OCI-LY3 (cell line): Measurements from ENCODE around the gene SLC39A5.
A peak's percentile ranks its signal among the peaks of the same experiment; 100 is the strongest.

Experiments
- H2AFZ ChIP-seq: fragments of 200-600, 300-600 bp; shearing (Covaris generic); 2 replicates; pipeline ENCODE4 v1.6.0; 2014; ENCODE audit warnings: antibody characterized with exemption, low read depth, low read length
- H3K27ac ChIP-seq: fragments of 200-600, 300-600 bp; sonication (generic); 2 replicates; pipeline ENCODE4 v1.5.1; 2014; ENCODE audit warnings: mild to moderate bottlenecking, low read length, moderate library complexity, mixed read lengths
- H3K27me3 ChIP-seq: fragments of 200-600, 300-600 bp; sonication (generic); 2 replicates; pipeline ENCODE4 v1.6.1; 2014; ENCODE audit warnings: low read depth, low read length, mixed read lengths
- H3K36me3 ChIP-seq: fragments of 200-600, 300-600 bp; sonication (generic); replicated peaks from 2 replicates; pipeline ENCODE3; 2014; ENCODE audit warnings: low read depth, low read length, mixed read lengths
- H3K4me1 ChIP-seq: fragments of 300-600, 200-600 bp; sonication (generic); 2 replicates; pipeline ENCODE4 v1.6.1; 2014; ENCODE audit warnings: low read length, mixed read lengths
- H3K4me2 ChIP-seq: fragments of 200-600, 300-600 bp; sonication (generic); 2 replicates; pipeline ENCODE4 v1.6.1; 2014; ENCODE audit warnings: low read length, mixed read lengths
- H3K4me3 ChIP-seq: fragments of 300-600, 200-600 bp; sonication (generic); 2 replicates; pipeline ENCODE4 v1.5.1; 2014; ENCODE audit warnings: antibody characterized with exemption, mild to moderate bottlenecking, low read length, moderate library complexity
- H3K79me2 ChIP-seq: fragments of 300-600, 200-600 bp; shearing (Covaris generic); 2 replicates; pipeline ENCODE4 v1.6.1; 2014; ENCODE audit warnings: mild to moderate bottlenecking, low read length, mixed read lengths
- H3K9ac ChIP-seq: fragments of 300-600, 200-600 bp; shearing (Covaris generic); 2 replicates; pipeline ENCODE4 v1.6.0; 2014; ENCODE audit warnings: mild to moderate bottlenecking, low read length, moderate library complexity
- H3K9me3 ChIP-seq: fragments of 200-600, 300-600 bp; shearing (Covaris generic); 2 replicates; pipeline ENCODE4 v1.6.1; 2014; ENCODE audit warnings: low read length, mixed read lengths; ENCODE audit not compliant: insufficient read depth
- H4K20me1 ChIP-seq: fragments of 200-600, 300-600 bp; sonication (generic); 2 replicates; pipeline ENCODE4 v1.6.1; 2016; ENCODE audit warnings: low read length, mixed read lengths; ENCODE audit not compliant: insufficient read depth
- EZH2phosphoT487 ChIP-seq: fragments of 200-600 bp; shearing (Covaris generic); IDR thresholded peaks from 2 replicates; pipeline ENCODE4 v1.6.1; 2018; ENCODE audit warnings: antibody characterized with exemption, mixed run types, low read depth
- TF ChIP-seq, protein P1 (sequence below): fragments of 200-600, 300-600 bp; sonication (generic); IDR thresholded peaks from 2 replicates; pipeline ENCODE4 v1.5.1; 2014; ENCODE audit warnings: antibody characterized with exemption, low read length, low read depth

The SLC39A5 gene, protein sequence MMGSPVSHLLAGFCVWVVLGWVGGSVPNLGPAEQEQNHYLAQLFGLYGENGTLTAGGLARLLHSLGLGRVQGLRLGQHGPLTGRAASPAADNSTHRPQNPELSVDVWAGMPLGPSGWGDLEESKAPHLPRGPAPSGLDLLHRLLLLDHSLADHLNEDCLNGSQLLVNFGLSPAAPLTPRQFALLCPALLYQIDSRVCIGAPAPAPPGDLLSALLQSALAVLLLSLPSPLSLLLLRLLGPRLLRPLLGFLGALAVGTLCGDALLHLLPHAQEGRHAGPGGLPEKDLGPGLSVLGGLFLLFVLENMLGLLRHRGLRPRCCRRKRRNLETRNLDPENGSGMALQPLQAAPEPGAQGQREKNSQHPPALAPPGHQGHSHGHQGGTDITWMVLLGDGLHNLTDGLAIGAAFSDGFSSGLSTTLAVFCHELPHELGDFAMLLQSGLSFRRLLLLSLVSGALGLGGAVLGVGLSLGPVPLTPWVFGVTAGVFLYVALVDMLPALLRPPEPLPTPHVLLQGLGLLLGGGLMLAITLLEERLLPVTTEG

DNA sequence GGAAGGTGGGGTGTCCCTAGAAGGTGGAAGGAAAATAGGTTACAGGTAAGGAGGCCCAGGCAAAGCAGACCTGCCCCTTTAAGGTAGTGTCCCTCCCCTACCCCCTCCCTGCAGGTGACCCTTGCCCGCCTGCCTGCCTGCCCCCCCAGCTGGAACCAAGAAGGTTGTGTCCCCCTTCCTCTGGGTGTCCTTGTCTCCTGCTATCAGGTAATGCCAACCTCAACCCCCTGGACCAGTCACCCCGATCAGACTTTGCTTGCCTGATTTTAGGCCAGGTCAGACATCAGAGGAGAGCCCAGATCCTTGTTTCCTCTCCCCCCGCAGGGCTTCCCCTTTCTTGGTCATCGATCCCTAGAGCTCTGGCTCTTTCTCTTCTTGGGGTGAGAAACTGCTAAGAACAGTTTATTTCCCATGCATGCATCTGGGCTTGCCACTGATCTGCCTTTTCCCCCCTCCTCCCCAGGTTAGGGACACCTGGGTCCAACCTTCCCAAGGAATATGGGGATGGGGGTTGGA, at the start of gene SLC39A5:
SLC39A5 (plus strand) TSS at position 136 of the 516 bp plus-strand sequence. CDS start 1,224 bp downstream, outside the sequence.
- Histone ChIP-seq H3K4me3 (no peak within 1 kb of the TSS), H3K9ac (no peak within 1 kb of the TSS), H3K27me3 (no peaks in the 10 kb centered on the region), H3K27ac (no peak within 1 kb of the TSS), H2AFZ (no peak within 1 kb of the TSS), H3K36me3 (no peaks in the 10 kb centered on the region), H3K9me3 (no peaks in the 10 kb centered on the region), H4K20me1 (no peaks in the 10 kb centered on the region), H3K4me2 (no peak within 1 kb of the TSS), H3K4me1 (peaks cover 7% of the 10 kb centered on the region; the same call in 1 of the 2 replicates), H3K79me2 (peaks cover 4% of the 10 kb centered on the region)
- TF ChIP-seq, protein P1, sequence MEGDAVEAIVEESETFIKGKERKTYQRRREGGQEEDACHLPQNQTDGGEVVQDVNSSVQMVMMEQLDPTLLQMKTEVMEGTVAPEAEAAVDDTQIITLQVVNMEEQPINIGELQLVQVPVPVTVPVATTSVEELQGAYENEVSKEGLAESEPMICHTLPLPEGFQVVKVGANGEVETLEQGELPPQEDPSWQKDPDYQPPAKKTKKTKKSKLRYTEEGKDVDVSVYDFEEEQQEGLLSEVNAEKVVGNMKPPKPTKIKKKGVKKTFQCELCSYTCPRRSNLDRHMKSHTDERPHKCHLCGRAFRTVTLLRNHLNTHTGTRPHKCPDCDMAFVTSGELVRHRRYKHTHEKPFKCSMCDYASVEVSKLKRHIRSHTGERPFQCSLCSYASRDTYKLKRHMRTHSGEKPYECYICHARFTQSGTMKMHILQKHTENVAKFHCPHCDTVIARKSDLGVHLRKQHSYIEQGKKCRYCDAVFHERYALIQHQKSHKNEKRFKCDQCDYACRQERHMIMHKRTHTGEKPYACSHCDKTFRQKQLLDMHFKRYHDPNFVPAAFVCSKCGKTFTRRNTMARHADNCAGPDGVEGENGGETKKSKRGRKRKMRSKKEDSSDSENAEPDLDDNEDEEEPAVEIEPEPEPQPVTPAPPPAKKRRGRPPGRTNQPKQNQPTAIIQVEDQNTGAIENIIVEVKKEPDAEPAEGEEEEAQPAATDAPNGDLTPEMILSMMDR: no peak
- TF ChIP-seq EZH2phosphoT487: no peak

DNA sequence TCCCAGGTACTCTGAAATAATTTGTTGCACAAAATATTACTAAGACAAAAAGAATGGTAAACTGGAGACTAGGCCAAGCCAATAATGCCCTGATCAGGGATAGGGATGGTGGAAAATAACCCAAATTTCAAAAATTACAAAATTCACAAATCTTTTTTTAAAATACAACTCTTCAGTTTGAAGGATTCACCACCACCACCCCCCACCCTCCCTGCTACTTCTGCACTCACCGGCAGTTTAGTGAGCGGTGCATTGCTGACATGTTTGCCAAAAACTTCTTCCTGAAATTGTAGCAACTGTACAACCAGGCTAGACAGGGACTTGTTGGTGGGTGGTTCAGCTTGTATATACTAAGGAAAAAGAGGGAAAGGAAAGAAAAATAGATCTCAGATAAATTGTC, 42.9 kb upstream of the SLC39A5 start:
- TF ChIP-seq EZH2phosphoT487: no peak
- TF ChIP-seq, protein P1: no peak
- H3K9ac ChIP-seq: no peak overlapping the region
- H3K27me3 ChIP-seq: no peaks in the 10 kb centered on the region
- H3K9me3 ChIP-seq: no peaks in the 10 kb centered on the region
- no peak overlapping the region for H3K4me3 ChIP-seq
- no peak overlapping the region for H3K4me2 ChIP-seq
- peaks cover 14% of the 10 kb centered on the region for H3K4me1 ChIP-seq
- H3K36me3 ChIP-seq: peaks cover 31% of the 10 kb centered on the region
- no peak overlapping the region for H2AFZ ChIP-seq
- no peak overlapping the region for H3K27ac ChIP-seq
- peaks cover 31% of the 10 kb centered on the region for H3K79me2 ChIP-seq
- peaks cover 9% of the 10 kb centered on the region; the same call in 1 of the 2 replicates for H4K20me1 ChIP-seq

DNA sequence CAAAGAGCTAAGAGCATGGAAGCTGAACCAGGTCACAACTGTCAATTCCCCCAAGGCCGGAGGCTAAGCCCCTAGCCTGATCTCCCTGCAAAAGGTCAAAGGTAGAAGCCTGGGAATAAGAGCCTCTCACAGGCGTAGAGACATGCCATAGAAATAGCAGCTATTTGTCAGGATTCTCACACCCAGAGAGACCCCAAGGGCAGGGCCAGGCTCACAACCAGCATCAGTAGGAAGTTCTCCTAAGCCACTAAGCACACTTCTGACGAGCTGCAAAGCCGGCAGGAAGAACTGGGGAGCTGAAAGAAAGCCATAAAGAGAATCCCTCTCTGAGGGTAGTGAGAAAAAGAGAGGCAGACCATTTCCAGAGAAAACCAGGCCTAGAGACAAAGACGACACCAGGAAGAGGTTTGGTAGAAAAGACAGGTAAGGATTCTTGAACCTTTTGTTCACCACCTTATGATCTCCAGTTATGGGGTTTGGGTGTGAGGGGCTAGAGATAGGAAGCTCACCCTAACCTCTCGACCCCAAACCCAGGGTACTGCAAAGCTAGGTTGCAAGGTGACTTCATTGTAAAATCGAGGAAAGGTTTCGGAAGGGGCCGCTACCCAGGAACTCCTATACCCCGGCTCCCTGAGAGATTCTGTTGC, 41.6 kb upstream of the SLC39A5 start:
- H3K36me3 ChIP-seq: peaks cover 31% of the 10 kb centered on the region
- peaks cover 9% of the 10 kb centered on the region; the same call in 1 of the 2 replicates for H4K20me1 ChIP-seq
- TF ChIP-seq EZH2phosphoT487: no peak
- TF ChIP-seq, protein P1: no peak
- peak overlapping the region; percentile 56; the same call in 1 of the 2 replicates for H3K27ac ChIP-seq
- peak overlapping the region; percentile 95 for H3K4me2 ChIP-seq
- H3K4me1 ChIP-seq: peaks cover 16% of the 10 kb centered on the region
- H3K27me3 ChIP-seq: no peaks in the 10 kb centered on the region
- H3K9me3 ChIP-seq: no peaks in the 10 kb centered on the region
- peak overlapping the region; percentile 90 for H3K9ac ChIP-seq
- H3K4me3 ChIP-seq: peak overlapping the region; percentile 89
- peaks cover 31% of the 10 kb centered on the region for H3K79me2 ChIP-seq
- no peak overlapping the region for H2AFZ ChIP-seq

DNA sequence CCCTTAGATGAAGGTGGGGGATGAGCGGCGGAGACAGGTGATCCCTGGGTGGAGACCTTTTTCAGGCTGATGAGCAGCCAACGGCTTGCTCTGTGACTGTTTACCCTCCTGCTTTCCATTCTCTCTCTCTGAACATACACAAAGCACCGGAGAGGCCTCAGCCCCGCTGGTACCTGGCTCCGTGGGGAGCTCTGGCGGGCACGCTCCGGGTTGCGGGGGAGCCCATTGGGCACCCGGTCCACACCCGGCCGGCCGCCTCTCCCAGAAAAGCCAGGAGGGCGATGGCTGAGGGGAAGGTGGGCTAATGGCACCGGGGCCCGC, 41.1 kb upstream of the SLC39A5 start:
- Histone ChIP-seq H3K27ac (peak overlapping the region; percentile 56), H3K36me3 (peaks cover 27% of the 10 kb centered on the region)

More for the DNA sequence above, 41.1 kb upstream of the SLC39A5 start:
- no peak overlapping the region for H2AFZ ChIP-seq
- no peaks in the 10 kb centered on the region for H3K9me3 ChIP-seq
- peaks cover 31% of the 10 kb centered on the region for H3K79me2 ChIP-seq
- no peak for TF ChIP-seq EZH2phosphoT487
- TF ChIP-seq, protein P1: no peak
- H3K27me3 ChIP-seq: no peaks in the 10 kb centered on the region
- H3K4me2 ChIP-seq: peak overlapping the region; percentile 95
- H3K9ac ChIP-seq: peak overlapping the region; percentile 90
- H3K4me3 ChIP-seq: peak overlapping the region; percentile 89
- peaks cover 9% of the 10 kb centered on the region; the same call in 1 of the 2 replicates for H4K20me1 ChIP-seq
- peaks cover 19% of the 10 kb centered on the region for H3K4me1 ChIP-seq
